Transverse colon (tissue), 4 donors: Measurements from ENCODE around the gene SRSF10. TPM values are rescaled to one million over a fixed set of nuclear protein-coding genes. Genes with fewer than 3 reads are reported as not detected.

Source experiments
- DNase-seq: peaks from one replicate; pipeline ENCODE4 v3.0.0-alpha.2; 2019
- H3K27ac ChIP-seq, 4 donors: fragments of 200-600 bp; sonication (generic); 2 replicates each; pipeline ENCODE4 v1.5.1; 2016 to 2018; ENCODE audit warnings: inconsistent platforms in 4 of 4
- H3K27me3 ChIP-seq: fragments of 200-600 bp; sonication (generic); 2 replicates; pipeline ENCODE4 v1.5.1; 2017; ENCODE audit warnings: inconsistent platforms
- H3K36me3 ChIP-seq, 4 donors: fragments of 200-600 bp; sonication (generic); 2 replicates each; pipeline ENCODE4 v1.5.1; 2017 to 2019; ENCODE audit warnings: inconsistent platforms in 4 of 4
- H3K4me1 ChIP-seq, 4 donors: fragments of 200-600 bp; sonication (generic); 2 replicates each; pipeline ENCODE4 v1.5.1; 2017 to 2020; ENCODE audit warnings: inconsistent platforms in 4 of 4
- H3K4me3 ChIP-seq, 4 donors: fragments of 200-600 bp; sonication (generic); 1 replicate in 1 of 4; 2 replicates in 3 of 4; pipeline versions ENCODE4 v1.5.1 to v1.6.1; 2017 to 2019; ENCODE audit warnings: inconsistent platforms in 4 of 4
- H3K9me3 ChIP-seq, 2 donors: fragments of 200-600 bp; sonication (generic); 2 replicates each; pipeline ENCODE4 v1.5.1; 2017 to 2019; ENCODE audit warnings: inconsistent platforms in 2 of 2
- EP300 ChIP-seq: sonication (generic); formaldehyde crosslinking; IDR thresholded peaks from one replicate; pipeline ENCODE4 v1.6.1; 2017; ENCODE audit warnings: antibody characterized with exemption, low read depth
- POLR2A ChIP-seq: fragments of 450-650 bp; IDR thresholded peaks from one replicate; pipeline ENCODE4 v1.6.1; 2016; ENCODE audit warnings: antibody characterized with exemption, mild to moderate bottlenecking, moderate library complexity
- POLR2AphosphoS5 ChIP-seq, 3 donors: sonication (generic); formaldehyde crosslinking; IDR thresholded peaks; one replicate each; pipeline ENCODE4 v1.6.1; 2016; ENCODE audit warnings: antibody characterized with exemption in 3 of 3
- WGBS, 2 donors: methylation state at CpG; one replicate each; pipeline ENCODE4 v1.1.5; 2018; ENCODE audit warnings: low coverage in 1 of 2; 5-methylcytosine and 5-hydroxymethylcytosine counted together
- in situ Hi-C, 4 donors: fragments of 200-750 bp; cut with MboI; loops; one replicate each; pipeline versions ENCODE4 v1.15.0 to v1.15.1; 2017; ENCODE audit warnings: low sequenced_read_pairs in 3 of 4, low pct_ligation_motif_present in 1 of 4, low pct_unique_long_range_greater_than_20kb in 1 of 4
- intact Hi-C: fragments of 100-400 bp; cut with DNase I; formaldehyde crosslinking; loops from one replicate; pipeline ENCODE4 v1.15.1; 2023; ENCODE audit warnings: low total_unique reads
- total RNA-seq, 4 donors: library from RNA; depleted of rRNA; stranded (reverse); fragments of >200 nt; gene quantifications; one replicate each; pipeline ENCODE4 v1.1.0, GENCODE V29; 2016
- TF ChIP-seq, protein P1 (sequence below), 5 experiments: fragments of 200-600 bp in 3 of 5; fragments of 450-650 bp in 2 of 5; sonication (generic) in 3 of 5; IDR thresholded peaks; 1 replicate in 2 of 5; 2 replicates in 3 of 5; pipeline ENCODE4 v1.5.1; 2016 to 2017; ENCODE audit warnings: antibody characterized with exemption in 5 of 5, inconsistent platforms in 3 of 5, mild to moderate bottlenecking in 2 of 5, moderate library complexity in 1 of 5

Gene SRSF10
- total RNA-seq, 4 donors from 2014 or later, result 58.4 to 140 (median 91.3) TPM

DNA sequence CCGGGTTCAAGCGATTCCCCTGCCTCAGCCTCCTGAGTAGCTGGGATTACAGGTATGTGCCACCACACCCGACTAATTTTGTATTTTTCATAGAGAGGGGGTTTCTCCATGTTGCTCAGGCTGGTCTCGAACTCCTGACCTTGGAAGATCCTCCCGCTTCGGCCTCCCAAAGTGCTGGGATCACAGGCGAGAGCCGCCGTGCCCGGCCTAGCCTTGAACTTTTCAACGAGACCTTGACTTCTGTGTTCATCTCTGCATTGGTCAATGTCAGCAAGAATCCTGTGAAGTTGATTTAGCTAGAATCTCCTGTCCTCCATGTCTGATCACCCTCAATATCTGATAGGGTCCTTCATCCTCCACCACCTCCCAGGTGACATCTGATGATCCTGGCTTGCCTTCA is 55.5 kb downstream of the SRSF10 start:
- H3K27ac ChIP-seq, result no peak overlapping the region

DNA sequence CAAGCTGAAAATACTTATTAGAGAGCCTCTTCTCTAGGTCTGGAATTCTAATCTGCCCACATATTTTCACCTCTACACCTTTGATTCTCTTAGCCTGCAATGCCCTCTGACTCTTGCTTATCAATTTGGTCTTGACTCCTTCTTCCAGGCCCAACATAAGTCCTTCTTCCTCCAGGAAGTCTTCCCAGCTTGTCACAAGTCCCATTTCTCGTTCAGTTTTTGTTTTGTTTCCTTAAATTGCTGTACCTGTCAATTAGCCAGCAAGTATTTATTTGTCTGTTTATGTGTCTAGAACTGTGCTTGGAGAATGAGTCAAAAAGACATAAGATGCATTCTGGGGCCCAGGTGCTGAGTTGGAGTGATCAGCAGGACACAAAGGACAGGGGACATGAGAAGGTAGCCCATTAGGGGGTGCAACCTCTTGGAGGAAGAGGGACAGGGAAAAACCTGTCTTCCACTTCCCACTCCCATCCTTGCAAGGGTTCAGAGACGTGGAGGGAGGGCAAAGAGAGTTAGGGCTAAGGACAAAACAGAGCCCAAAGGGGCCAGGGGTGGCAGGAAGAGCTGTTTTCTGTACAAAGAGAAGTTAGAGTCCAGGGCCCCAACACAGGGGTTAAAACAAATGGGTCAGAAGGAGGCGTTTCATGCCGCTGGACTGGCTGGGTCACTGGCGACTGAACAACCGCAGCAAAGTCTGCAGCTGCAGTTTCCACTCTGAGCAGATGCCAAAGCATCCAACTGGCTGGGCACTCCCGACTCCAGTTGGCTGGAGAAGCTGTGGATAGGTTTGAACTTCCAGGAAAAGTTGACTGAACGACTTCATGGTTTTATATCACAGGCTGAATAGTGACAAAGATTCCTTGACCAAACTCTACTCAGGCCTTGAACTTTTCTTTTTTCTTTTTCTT is 56.3 kb downstream of the SRSF10 start:
- no peak overlapping the region for H3K27ac ChIP-seq
- H3K4me1 ChIP-seq, result peaks cover 9 to 48% (median 20%) of the 10 kb centered on the region in 4 donors
- no peaks in the 10 kb centered on the region for H3K36me3 ChIP-seq
- no peaks in the 10 kb centered on the region for H3K9me3 ChIP-seq
- no peak overlapping the region for H3K4me3 ChIP-seq
- intact Hi-C loops (no loop called here), in situ Hi-C loops (loop anchor here in 1 of 4 donors (25.0 kb wide), 1 partner anchor 112 kb away; the partner anchor contains the start of gene GALE)
- no peak for DNase-seq
- TF ChIP-seq EP300 (no peak), POLR2AphosphoS5 (IDR thresholded peaks at IDR 0.05) (no peak), POLR2A (no peak)
- TF ChIP-seq, protein P1, sequence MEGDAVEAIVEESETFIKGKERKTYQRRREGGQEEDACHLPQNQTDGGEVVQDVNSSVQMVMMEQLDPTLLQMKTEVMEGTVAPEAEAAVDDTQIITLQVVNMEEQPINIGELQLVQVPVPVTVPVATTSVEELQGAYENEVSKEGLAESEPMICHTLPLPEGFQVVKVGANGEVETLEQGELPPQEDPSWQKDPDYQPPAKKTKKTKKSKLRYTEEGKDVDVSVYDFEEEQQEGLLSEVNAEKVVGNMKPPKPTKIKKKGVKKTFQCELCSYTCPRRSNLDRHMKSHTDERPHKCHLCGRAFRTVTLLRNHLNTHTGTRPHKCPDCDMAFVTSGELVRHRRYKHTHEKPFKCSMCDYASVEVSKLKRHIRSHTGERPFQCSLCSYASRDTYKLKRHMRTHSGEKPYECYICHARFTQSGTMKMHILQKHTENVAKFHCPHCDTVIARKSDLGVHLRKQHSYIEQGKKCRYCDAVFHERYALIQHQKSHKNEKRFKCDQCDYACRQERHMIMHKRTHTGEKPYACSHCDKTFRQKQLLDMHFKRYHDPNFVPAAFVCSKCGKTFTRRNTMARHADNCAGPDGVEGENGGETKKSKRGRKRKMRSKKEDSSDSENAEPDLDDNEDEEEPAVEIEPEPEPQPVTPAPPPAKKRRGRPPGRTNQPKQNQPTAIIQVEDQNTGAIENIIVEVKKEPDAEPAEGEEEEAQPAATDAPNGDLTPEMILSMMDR (IDR thresholded peaks at IDR 0.05), result no peak
- H3K27me3 ChIP-seq, result no peaks in the 10 kb centered on the region
- WGBS, 2 donors, result 18 to 21% methylated on average over 7 to 8 of the region's 8 CpGs

More for the DNA sequence above, 55.5 kb downstream of the SRSF10 start:
- in situ Hi-C loops, result loop anchor here in 1 of 4 donors (25.0 kb wide), 1 partner anchor 112 kb away; the partner anchor contains the start of gene GALE
- H3K4me1 ChIP-seq, result peaks cover 3 to 41% (median 16%) of the 10 kb centered on the region in 4 donors
- 94 to 96% methylated on average over 8 to 11 of the region's 11 CpGs for WGBS, 2 donors
- no peak for TF ChIP-seq POLR2A
- TF ChIP-seq, protein P1 (IDR thresholded peaks at IDR 0.05), result no peak
- TF ChIP-seq EP300, result no peak
- no peak for TF ChIP-seq POLR2AphosphoS5 (IDR thresholded peaks at IDR 0.05)
- intact Hi-C loops, result no loop called here
- no peaks in the 10 kb centered on the region for H3K36me3 ChIP-seq
- no peaks in the 10 kb centered on the region for H3K9me3 ChIP-seq
- no peak for DNase-seq
- H3K4me3 ChIP-seq, result no peak overlapping the region
- no peaks in the 10 kb centered on the region for H3K27me3 ChIP-seq

DNA sequence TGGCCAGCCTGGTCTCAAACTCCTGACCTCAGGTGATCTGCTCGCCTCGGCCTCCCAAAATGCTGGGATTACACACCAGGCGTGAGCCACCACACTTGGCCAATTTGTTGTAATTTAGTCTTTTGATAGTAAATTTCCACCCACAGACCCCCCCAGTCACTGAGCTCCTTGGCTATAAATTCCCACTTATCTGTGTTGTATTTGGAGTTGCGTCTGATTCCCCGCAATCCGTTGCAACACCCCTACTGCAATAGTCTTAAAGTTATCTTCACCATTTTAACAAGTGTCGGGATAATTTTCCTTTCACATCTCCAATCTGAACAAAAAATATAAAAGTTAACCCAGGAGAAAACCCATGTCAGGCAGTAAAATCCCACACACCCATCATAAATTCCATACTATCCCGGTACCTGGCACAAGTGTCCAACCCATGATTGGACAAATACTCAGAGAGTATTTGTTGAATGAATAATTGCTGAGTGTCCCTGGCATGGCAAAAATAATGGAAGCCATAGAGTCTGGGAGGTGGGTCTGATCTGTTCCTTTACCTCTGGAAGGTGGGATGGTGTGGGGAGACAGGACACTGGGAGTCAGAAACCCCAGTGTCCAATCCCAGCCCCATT is 57.7 kb downstream of the SRSF10 start:
- WGBS, 2 donors, result 59 to 80% methylated on average over 3 to 8 of the region's 8 CpGs
- in situ Hi-C loops (loop anchor here in 1 of 4 donors (25.0 kb wide), 1 partner anchor 110 kb away; the partner anchor contains the start of gene GALE), intact Hi-C loops (no loop called here)
- Histone ChIP-seq H3K4me1 (peaks cover 9 to 48% (median 20%) of the 10 kb centered on the region in 4 donors), H3K27me3 (no peaks in the 10 kb centered on the region), H3K27ac (peak overlapping the region in 3 of 4 donors; percentile 24 to 78 (median 30)), H3K9me3 (no peaks in the 10 kb centered on the region), H3K4me3 (no peak overlapping the region), H3K36me3 (no peaks in the 10 kb centered on the region)
- DNase-seq, result no peak
- TF ChIP-seq POLR2AphosphoS5 (IDR thresholded peaks at IDR 0.05) (no peak), POLR2A (no peak), EP300 (no peak)
- TF ChIP-seq, protein P1 (IDR thresholded peaks at IDR 0.05), result no peak
